NCI-H226 (cell line): ENCODE data around the gene IFI27L2.
A peak's percentile ranks its signal among the peaks of the same experiment; 100 is the strongest.
"Not testable (repeated sequence)": the region's sequence is repeated elsewhere in the genome, so short reads cannot be mapped to it uniquely, and the experiment has no call there.

Experiments used
- DNase-seq: peaks from one replicate; pipeline ENCODE4 v3.0.0-alpha.2; 2015

IFI27L2 gene, protein sequence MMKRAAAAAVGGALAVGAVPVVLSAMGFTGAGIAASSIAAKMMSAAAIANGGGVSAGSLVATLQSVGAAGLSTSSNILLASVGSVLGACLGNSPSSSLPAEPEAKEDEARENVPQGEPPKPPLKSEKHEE

GRCh38 chr14:94129111-94129757, at the start of gene IFI27L2:
Gene IFI27L2, minus strand, starts transcription at chr14:94129604. Its CDS starts 40 bp downstream, at chr14:94129564.
- DNase-seq = peak; percentile 70

GRCh38 chr14:94177806-94178205, 48.4 kb upstream of the IFI27L2 start:
- DNase-seq = no peak

DNA sequence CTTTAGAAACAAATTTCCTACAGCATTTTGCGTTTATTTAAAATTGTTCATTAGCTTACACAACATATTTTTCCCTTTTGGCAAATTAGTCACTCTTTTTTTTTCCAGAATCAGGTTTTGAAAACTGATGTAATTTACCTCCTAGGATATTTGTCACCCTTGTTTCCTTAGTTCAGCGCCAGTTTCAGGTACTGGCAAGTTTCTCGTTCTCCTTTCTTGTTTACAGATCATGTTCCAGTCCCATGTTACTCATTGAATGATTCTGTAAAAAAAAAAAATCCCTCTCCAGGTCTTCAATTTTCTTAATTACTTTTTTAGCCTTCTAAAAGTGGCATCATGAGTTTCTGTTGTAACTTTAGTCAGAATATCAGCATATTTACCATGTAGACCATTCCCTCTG, 47.4 kb upstream of the IFI27L2 start:
- DNase-seq = no peak

GRCh38 chr14:94175747-94176146, 46.3 kb upstream of the IFI27L2 start:
- no peak for DNase-seq

DNA sequence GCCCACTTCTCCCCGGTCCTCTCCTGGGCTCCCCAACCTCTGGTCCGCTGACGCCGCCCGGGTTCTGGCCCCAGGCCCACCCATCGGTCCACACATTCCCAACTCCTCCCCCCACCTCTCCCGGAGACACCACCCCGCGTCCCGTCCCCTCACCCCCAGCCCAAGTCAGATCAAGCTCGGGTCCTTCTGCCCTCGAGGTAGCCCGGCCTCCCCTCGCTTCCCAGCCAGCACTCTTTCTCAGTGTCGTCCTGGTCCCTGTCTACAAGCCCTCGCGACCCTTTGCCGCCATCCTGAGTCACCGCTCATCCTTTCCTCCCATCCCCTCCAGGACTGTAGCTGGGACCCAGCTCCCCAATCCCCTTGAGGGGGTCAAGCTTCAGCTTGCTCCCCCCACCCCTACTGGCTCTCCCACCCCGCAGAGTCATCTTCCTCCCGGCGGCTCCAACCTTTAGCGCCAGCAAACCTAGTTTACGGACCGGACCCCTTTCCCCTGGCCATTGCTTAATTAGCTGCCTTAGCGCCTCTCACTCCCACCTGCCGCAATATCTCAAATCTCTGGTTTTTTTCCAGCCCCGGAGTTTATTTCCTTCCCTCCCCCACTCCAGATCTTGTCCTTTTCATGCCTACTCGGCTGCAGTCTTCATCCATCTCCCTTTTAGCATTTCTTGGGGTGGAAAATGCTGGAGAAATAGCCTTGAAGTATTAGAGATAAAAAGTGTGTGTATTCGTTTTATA, 45.8 kb upstream of the IFI27L2 start:
- no peak for DNase-seq

- no peak for DNase-seq
These were observed 45.2 kb upstream of the IFI27L2 start for GRCh38 chr14:94174604-94175010.

GRCh38 chr14:94173885-94174603, 44.6 kb upstream of the IFI27L2 start, which contains the start of gene PPP4R4:
Gene PPP4R4, plus strand, starts transcription at chr14:94174322. Its CDS starts 144 bp downstream, at chr14:94174466.
- peak; percentile 81 for DNase-seq

DNA sequence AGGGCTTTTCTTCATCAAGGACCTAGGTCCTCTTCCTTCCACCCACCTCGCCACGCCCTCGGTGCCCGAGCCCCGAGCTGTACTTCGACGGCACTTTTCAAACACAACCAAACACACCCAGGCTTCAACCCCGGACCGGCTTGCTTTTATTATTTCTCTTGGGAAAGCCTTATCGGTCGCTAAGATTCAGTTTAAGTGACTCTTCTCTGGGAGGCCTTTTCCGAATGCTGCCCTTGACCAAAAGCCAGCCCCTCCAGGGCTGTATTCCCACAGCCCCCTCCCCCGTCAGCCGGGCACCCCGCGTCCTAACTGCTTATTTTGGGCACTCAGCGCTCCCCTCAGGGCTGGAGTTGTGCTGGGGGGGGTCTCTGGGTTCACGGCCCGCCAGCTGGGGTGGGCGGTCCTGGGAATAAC, 44.1 kb upstream of the IFI27L2 start:
- no peak for DNase-seq

GRCh38 chr14:94172545-94172944, 43.1 kb upstream of the IFI27L2 start:
- no peak for DNase-seq

DNA sequence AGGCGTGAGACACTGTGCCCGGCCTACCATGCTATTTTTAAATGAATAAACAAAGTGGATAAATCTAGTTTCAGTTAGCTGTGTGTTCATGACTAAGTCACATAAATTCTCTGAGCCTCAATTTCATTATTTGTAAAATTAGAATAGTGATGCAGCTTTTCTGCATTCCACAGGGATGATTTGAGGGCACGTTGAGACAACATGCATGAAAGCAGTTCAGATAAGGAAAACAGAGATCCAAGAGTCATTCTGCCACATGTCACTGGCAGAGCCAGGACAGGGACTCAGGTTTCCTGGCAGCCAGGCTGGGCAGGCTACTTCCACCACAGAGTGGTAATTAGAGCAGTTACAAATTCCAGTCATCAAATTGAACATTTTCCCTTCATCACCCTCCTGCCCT, 41.8 kb upstream of the IFI27L2 start:
- no peak for DNase-seq

- DNase-seq = no peak
These were observed 40.7 kb upstream of the IFI27L2 start for GRCh38 chr14:94170136-94170535.

DNA sequence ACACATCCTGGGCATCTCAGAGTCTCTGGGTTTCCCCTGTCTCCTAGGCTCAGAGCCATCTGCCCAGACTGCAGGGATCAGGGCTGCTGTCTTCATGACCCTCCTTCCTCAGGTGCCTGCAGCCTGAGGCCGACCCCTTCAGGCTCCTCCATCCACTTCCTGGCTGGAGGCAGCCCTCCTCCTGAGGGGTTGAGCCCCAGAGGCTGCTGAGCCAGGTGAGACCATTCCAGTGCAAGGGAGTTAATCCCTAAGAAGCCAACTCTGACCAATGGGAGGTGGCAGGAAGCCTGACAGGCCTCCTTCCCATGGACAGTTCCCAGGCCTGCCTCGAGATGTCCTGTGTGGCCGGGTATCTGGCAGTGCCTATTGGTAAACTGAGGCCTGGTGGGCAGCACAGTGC, 36.3 kb upstream of the IFI27L2 start:
- DNase-seq = no peak

GRCh38 chr14:94164685-94165431, 35.5 kb upstream of the IFI27L2 start:
- no peak for DNase-seq

DNA sequence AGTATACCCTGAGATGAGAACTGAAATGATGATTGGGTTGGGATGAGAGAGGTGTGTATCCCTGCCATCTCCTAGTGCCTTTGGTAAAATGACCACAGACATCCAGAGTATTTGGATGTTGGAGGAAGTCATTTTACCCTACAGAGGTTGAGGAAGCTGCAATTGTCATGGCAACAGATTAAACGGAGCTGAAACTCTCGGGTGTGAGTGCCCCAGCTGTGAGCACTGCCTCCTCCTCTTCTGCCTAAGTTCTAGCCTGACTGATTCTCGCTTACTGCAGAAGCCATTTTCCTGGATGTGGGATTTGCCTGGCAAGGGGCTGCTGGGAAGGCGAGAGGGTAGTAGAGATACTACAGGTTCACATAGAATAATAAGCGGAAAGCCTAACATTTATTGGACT, 34.4 kb upstream of the IFI27L2 start:
- DNase-seq = no peak

GRCh38 chr14:94162466-94162865, 33.1 kb upstream of the IFI27L2 start:
- DNase-seq = no peak

GRCh38 chr14:94161981-94162380, 32.6 kb upstream of the IFI27L2 start:
- no peak for DNase-seq

DNA sequence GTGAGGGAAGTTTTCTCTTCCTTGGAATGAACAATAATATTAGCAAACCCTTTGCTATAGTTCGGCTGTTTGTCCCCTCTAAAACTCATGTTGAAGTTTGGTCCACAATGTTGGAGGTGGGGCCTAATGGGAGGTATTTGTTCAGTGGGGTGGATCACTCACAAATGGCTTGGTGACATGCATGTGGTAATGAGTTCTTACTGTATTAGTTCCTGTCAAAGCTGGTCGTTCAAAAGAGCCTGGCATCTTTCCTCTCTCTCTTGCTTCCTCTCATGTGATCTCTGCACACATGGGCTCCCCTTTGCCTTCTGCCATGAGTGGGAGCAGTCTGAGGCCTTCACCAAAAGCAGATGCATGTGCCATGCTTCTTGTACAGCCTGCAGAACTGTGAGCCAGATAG, 31.7 kb upstream of the IFI27L2 start:
- no peak for DNase-seq

DNA sequence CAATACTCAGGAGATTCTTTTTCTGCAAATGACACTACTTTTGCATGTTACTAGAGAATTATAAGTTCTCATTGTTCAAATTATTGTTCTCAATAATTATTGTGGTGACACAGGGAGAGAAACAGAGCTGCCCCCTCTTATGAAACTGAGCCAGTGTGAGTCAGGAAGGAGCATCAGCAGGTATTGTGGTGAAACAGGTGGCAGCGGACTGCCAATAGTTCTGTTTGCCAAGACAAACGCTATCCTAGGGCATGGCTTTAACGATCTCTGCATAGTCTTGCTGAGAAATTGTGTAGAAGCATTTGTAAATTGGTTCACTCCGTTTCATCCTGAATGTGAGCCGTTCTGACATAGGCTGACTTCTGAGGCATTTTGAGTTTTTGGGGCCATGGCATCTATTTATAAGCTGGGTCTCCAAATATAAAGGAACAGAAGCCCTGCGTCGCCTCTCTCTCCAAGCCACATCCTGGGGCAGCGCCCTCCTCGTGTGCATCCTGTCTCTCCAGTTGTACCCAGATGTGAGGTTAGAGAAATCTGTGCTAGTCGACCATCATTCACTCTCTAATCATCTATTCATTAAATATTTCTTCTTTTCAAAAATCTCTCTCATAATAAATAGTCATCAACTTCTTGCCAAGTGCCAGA, 29.0 kb upstream of the IFI27L2 start:
- no peak for DNase-seq

DNA sequence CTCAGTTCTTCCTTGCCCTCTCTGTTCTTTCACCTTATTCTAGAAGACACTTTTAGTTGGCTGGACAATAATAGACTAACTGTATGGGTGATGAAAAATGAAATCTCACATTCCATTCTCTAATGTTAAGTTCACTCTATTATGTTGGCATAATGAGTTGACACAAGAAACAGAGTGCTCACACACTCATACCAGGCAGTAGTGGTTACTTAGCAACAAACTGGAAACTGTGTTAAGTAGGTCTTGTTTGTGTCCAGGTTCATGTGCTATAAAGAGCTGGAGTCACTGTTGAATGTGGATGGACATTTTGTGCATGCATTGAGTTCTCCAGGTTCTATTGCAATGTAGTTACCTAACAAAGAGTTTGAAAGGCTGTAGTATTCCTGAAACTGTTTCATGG, 27.8 kb upstream of the IFI27L2 start:
- DNase-seq = no peak

DNA sequence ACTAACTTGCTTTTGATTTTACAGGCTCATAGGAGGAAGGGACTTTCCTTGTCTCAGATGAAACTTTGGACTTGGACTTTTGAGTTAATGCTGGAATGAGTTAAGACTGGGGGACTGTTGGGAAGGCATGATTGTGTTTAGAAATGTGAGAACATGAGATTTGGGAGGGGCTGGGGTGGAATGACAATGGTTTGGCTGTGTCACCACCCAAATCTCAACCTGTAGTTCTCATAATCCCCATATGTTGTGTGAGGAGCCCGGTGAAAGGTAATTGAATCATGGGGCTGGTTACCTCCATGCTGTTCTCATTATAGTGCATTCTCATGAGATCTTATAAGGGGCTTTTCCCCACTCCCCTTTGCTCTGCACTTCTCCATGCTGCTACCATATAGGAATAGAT, 26.7 kb upstream of the IFI27L2 start:
- not testable (repeated sequence) for DNase-seq

DNA sequence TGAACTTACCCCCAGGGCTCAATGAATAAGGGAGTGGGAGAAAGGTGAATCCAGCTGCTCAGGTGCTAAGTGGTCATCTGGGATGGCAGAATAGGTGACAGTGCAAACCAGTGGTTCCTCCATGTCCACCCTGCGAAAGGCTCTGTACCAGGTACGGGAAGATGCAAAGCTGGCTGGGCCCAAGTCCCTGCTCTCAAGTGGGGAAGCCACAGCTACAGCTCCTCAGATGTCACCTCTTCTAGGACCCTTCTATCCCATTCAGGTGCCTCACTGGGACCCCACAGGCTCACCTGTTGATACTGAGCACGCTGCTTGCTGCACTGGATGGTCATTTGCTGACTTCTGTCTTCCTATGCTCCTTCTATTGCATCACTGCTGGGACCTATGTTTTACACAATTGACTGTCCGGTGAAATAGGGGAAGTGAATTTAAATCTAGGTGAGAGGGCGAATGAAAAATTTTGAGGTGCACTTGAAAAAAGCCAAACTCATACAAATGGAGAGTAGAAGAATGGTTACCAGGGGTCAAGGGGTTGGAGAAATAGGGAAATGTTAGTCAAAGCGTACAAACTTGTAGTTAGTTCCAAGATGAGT, 24.4 kb upstream of the IFI27L2 start:
- no peak for DNase-seq

DNA sequence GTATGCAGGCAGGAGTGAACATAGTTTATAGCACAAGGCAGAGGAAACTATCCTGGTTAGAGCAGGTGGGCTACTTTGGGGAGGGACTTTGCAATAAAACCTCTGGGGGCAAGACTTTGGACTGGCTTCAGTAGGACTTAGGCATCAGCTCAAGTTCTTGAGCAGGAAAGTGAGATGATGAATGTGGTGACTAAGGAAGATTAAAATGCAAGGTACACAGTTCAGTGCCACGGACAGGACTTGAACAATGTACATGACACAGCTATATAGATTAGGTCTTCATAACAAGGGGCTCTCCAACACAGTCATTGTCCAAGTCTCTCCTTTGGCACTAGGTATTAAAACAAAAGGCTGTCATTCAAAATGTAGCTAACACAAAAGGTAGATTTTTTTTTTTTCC, 23.3 kb upstream of the IFI27L2 start:
- no peak for DNase-seq
